Esophagus mucosa (tissue), 1 donor: Measurements from ENCODE around the gene MRO. TPM values are rescaled to one million over a fixed set of nuclear protein-coding genes. Genes with fewer than 3 reads are reported as not detected.
"Not testable (repeated sequence)": the region's sequence is repeated elsewhere in the genome, so short reads cannot be mapped to it uniquely, and the experiment has no call there.

Source experiments
- ATAC-seq: fragments of 200-7000 bp; cut with Tn5 transposase; one replicate; pipeline ENCODE4 v1.9.1; 2020
- total RNA-seq: library from RNA; stranded (reverse); gene quantifications from one replicate; pipeline ENCODE4 v1.2.4, GENCODE V29; 2023
- donor health status: DM: yes; HTN: yes; CAD: no.

The MRO gene
- total RNA-seq, 1 donor from 2014 or later = not detected

GRCh38 chr18:50833496-50833895, 13.7 kb upstream of the MRO start:
- ATAC-seq = not testable (repeated sequence)

- ATAC-seq = no peak
These were observed 12.9 kb upstream of the MRO start for GRCh38 chr18:50832754-50833153.

- no peak for ATAC-seq
These were observed 10.7 kb upstream of the MRO start for GRCh38 chr18:50830544-50830943.

- ATAC-seq = no peak
These were observed 9.8 kb upstream of the MRO start for GRCh38 chr18:50829644-50830043.

DNA sequence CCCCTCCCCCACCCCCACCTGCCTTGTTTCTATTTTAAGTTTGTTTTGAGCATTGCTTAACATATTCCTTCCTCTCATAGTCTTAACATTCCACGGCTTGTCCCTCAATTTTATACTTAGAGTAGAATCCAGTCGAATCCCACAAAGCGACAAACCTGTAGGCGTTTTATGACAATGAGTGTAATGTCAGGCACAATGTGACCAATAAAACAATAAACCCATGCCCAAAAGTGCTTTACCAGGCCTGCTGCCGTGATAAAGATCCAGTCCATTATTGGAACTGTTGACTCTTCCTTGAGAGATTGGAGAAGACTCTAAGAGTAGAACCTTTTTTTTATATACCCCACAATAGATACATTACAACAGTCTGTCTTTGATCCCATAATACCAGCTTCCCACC, 6.2 kb upstream of the MRO start:
- no peak for ATAC-seq

GRCh38 chr18:50825621-50826020, 5.8 kb upstream of the MRO start:
- ATAC-seq = no peak

DNA sequence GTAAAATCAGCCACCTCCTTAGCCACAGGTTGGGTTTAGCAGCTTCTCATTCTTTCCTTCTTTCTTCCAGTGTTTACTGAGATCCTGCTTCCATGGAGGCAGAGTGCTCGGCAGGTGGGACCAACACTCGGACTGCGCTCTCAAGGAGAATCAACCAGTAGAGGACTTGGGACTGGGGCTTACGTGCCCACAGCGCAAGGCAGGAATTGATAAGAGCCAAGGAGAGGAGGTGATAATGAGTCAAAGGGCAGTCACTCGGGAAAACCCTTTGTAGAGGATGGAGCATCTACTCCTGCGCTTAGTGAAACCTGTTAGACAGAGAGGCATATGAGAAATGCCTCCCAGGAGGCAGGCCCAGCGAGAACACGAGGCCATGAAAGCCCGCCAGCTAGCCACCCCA, 2.9 kb upstream of the MRO start:
- no peak for ATAC-seq

DNA sequence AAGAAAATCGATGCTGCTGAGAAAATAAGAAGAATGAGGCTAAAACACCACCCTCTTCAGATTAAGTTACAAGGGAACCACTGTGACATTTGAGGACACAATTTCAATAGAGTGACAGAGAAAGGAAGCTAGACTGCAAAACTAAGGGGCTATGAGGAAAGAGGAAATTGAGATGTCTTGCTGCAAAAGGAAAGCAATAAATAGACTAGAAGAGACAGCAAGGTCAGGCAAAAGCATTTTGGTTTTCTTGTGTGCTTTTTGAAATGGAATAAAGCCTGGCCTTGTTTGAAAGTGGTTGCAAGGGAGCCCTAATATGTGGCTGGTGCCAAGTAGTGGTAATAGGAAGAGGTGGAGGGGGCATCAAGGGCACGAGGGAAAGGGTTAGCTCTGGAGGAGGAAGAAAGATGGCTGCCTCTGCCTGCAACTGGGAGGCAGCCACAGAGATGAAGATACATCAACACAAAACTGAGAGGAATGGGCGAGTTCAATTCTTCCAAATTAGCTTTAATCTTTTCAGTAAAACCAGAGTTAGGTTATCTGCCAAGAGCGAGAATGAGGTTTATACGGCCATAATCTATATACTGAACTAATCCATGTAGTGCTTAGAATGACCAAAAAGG, 1.2 kb upstream of the MRO start:
- ATAC-seq = no peak

GRCh38 chr18:50819027-50819727, 639 bp downstream of the MRO start:
- ATAC-seq = peak; percentile 33

DNA sequence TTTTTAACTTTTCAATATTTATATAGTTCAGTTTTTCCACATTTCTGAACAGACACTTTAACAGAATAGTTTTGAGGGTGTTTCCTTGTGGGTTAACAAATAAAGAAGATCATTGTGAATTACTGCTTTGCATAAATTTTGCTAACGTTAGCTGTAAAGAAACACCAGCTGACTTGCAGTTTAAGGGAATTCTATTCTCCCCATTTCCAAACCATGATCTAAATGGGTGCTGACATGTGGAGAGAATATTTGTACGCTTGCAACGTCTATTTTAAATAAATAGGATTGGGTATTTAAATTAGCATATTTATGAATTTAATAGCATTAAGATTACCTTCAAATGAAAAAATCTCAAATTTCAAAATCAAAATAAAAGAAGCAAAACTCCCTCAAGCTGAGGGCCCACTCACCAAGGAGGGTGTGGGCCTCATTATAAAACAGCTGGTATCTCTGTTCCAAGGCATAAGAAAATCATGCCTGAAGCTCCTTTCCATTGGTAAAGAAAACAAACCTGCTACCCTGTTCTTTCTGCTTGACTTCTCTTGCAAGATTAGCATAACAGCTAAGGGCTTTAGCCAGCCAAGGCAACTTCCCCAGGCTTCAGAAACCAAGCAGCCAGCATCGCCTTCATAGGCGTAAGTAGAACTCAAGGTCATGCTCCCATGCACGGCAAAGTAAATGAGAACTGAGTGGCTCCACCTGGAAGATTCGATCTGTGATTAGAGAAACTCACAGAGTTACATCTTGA, 3.2 kb downstream of the MRO start:
- ATAC-seq = no peak

- ATAC-seq = no peak
These were observed 5.4 kb downstream of the MRO start for GRCh38 chr18:50814395-50814794.

- ATAC-seq = no peak
These were observed 6.5 kb downstream of the MRO start for GRCh38 chr18:50813353-50813752.

GRCh38 chr18:50812834-50813233, 7.0 kb downstream of the MRO start:
- no peak for ATAC-seq

- ATAC-seq = no peak
These were observed 12.6 kb downstream of the MRO start for GRCh38 chr18:50807176-50807575.

GRCh38 chr18:50806208-50806616, 13.6 kb downstream of the MRO start:
- ATAC-seq = no peak

DNA sequence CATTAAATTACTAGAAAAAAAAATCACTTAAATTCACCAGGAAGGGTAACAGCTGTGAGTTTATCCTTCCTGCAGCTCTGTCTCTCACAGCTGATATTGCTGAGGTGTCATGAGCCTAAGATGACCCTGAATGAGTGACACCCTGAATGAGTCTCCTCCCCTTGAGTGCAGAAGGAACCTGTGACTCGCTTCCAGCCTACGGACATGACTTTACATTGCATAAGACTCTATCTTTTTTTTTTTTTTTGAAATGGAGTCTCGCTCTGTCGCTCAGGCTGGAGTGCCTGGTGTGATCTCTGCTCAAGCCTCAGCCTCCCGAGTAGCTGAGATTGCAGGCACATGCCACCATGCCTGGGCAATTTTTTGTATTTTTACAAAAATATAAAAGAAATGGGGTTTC, 14.1 kb downstream of the MRO start:
- peak; percentile 41 for ATAC-seq

DNA sequence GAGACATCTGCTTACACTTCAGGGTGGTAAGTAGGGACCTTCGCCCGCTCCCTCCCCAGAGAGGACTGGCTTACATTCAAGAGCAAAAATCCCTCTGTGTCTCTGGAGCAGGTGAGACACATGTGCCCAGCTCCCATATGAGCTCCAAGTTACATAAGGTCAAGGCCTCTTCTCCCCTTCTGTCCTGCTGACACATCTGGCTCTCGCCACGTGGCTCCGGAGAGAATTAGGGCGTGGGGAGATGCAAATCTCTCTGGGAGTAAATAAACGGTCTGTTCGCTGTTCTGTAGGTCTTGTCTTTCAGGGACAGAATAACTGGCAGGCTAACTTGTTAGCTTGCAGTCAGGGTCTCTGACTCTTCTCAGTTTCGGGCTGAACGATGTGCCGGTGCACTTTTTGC, 16.2 kb downstream of the MRO start:
- ATAC-seq = no peak

DNA sequence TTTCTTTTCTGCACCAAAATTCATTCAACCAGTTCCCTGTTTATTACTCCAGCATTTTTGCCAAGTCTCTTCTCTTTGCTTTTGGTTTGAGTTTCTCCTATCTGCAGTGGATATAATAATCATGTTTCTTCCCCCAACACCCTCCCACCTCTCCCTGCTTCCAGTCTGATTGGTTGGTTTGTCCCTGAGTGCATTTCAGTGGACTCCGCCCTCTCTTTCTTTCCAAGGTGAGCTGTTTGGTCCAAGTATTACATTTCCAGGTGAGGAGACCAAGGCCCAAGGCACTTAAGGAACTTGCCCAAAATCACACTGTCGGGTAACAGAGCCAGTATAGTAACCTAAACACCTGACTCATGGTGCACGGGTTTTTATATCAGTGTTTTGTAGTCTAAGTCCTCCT, 17.7 kb downstream of the MRO start:
- ATAC-seq = no peak

- ATAC-seq = no peak
These were observed 22.7 kb downstream of the MRO start for GRCh38 chr18:50797142-50797541.

DNA sequence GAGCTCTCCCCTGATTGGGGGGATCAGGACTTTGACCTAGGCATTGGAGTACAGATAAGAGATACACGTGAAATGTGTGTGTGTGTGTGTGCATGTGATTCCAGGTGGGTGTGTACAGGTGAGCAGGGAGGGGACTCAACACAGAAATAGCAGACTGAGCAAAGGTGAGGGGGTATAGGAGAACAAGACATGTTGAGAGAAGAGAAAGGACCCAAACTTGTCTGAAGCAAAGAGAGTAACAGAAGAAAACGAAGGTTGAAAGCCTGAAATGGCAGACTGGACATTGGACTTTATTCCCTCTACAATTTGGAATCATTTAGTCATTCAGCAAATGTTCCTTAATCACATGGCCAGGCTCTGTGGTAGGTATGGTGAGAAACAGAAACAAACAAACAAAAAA, 23.3 kb downstream of the MRO start:
- ATAC-seq = no peak

DNA sequence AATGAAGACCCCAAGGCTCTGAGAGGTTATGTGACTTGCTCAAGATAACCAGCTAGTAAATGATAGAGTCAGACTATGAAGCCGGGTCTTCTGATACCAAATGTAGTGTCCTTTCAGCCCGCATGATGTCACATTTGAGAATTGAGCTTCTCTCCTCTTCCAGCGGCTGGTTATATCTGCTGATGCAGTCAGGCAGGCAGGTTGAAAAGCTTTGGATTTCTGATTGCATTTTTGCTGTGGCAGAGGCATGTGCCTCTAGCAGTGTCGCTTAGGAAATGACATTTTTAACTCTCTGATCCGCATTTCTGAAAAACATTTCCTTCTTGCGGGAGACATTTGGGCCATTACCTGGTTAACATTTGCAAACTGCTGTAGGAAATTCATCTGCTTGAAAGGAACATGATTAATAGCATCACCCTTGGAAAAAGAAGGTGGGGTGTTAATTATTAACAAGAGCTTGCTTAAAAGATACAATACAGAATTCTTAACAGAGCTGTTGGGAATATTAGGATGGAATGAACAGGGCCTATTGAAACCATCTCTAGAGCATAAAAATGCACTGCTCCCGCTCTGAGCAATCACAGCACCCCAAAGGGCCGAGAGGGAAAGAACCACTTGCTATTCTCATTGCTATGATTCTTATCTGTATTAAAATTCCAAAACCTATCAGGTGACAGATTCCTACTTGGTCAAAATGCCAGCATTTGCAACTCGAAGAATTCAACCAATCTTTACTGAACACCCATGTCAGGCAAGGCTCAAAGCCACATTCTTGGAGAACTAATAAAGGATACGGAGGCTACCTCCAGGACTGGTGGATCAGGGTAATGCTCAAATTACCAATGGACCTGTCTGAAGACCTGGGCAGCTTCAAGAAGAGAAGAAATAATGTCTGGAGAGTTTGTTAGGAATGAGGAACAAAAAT, 25.9 kb downstream of the MRO start:
- ATAC-seq = no peak

- no peak for ATAC-seq
These were observed 26.9 kb downstream of the MRO start for GRCh38 chr18:50792885-50793284.
